OCI-LY3 (cell line): ENCODE data around the gene FNDC3A.

Experiments used
- CTCF ChIP-seq: fragments of 200-600, 300-600 bp; sonication (generic); IDR thresholded peaks from 2 replicates; pipeline ENCODE4 v1.5.1; 2014; ENCODE audit warnings: antibody characterized with exemption, low read length, low read depth
- EZH2phosphoT487 ChIP-seq: fragments of 200-600 bp; shearing (Covaris generic); IDR thresholded peaks from 2 replicates; pipeline ENCODE4 v1.6.1; 2018; ENCODE audit warnings: antibody characterized with exemption, mixed run types, low read depth

- no peak for TF ChIP-seq CTCF
- no peak for TF ChIP-seq EZH2phosphoT487
Measured at GRCh38 chr13:48994706-48995105, 19.0 kb downstream of the FNDC3A start.
